ACHN (cell line): ENCODE measurements around the gene EXOC4.

Source experiments
- DNase-seq: peaks from one replicate; pipeline ENCODE4 v3.0.0-alpha.2; 2015
- in situ Hi-C: cut with HindIII; loops from 2 replicates; pipeline ENCODE4 v1.10.0; 2017; ENCODE audit warnings: low sequenced_read_pairs, low pct_ligation_motif_present, low pct_unique_long_range_greater_than_20kb

Gene EXOC4

GRCh38 chr7:134042307-134042706 is 789.4 kb downstream of the EXOC4 start:
- no peak for DNase-seq
- in situ Hi-C loops: no loop called here

GRCh38 chr7:134044682-134045081 is 791.8 kb downstream of the EXOC4 start:
- DNase-seq: no peak
- in situ Hi-C loops: no loop called here

DNA sequence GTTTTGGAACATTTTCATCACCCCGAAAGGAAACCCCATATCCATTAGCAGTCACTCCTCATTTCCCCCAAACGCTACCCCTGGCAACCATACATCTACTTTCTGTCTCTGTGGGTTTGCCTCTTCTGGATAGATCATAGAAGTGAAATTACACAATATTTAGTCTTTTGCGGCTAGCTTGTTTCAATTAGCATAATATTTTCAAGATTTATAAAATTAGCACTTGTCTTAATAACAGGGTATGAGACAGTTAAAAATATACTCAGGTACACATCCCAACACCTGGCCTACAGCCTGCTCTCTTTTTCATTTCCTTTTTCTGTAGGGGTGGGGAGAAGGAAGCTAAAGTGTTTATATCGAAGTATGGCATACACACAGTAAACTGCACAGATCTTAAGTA is 792.8 kb downstream of the EXOC4 start:
- in situ Hi-C loops: no loop called here
- DNase-seq: no peak

- no peak for DNase-seq
- in situ Hi-C loops: no loop called here
Measured at GRCh38 chr7:134046594-134047128, 793.8 kb downstream of the EXOC4 start.

GRCh38 chr7:134047675-134048074 is 794.8 kb downstream of the EXOC4 start:
- in situ Hi-C loops: no loop called here

GRCh38 chr7:134048166-134048565 is 795.3 kb downstream of the EXOC4 start:
- in situ Hi-C loops: no loop called here
- DNase-seq: no peak

More at GRCh38 chr7:134047675-134048074, 794.8 kb downstream of the EXOC4 start:
- no peak for DNase-seq

DNA sequence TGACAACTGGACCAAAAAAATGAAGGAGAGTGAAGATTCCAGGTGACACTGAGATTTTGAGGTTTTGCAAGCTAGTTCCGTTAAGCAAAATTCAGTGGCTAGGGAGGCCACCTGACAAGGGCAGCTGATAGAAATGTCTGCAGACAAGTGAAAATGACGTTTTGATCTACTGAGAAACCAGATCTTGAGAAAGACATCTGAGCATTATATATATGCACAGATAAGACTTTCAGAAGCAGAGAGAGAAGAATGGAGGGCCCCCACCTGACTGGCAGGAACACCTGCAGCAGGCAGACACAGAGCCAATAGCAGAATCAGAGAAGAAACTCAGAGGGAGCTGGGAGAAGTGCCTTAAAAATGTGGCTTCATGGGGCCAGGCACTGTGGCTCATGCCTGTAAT is 798.1 kb downstream of the EXOC4 start:
- no peak for DNase-seq
- in situ Hi-C loops: no loop called here

GRCh38 chr7:134056816-134057215 is 803.9 kb downstream of the EXOC4 start:
- in situ Hi-C loops: no loop called here
- no peak for DNase-seq

DNA sequence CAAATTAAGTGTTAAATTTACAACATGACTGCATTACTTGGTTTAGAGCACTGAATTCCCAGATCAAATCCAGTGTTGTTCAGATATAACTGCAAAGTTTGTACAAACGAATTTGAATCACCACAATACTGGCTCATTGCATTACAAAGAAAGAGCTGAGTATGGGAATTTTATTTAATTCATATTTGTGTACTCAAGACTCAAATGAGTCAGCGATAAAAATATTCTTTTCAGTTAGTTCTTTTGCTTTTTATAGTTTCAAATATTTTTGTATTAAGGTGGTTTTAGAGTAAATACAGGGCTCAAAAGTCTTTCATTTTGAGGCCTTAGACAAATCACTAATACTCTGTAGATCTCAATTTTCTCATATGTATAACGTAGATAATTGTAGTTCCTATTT is 805.6 kb downstream of the EXOC4 start:
- DNase-seq: no peak
- in situ Hi-C loops: no loop called here

DNA sequence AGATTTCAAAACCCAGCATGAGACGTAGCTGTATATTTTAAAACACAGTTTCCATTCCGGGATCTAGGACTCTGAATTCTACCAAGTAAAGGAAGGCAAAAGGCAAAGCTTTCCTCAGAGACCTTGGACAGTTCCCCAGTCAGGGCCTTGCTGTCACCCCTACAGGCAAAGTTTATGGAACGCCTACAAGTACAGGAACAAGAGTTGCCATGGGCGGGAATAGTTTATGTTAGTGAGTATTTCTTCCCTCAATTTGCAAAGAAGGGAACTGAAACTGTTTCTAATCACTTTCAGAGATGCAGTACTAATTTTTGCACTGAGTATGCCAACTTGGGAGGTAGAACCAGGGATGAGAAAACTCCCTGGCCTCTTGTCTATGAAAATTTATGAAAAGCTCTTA is 806.1 kb downstream of the EXOC4 start:
- DNase-seq: no peak
- in situ Hi-C loops: no loop called here

DNA sequence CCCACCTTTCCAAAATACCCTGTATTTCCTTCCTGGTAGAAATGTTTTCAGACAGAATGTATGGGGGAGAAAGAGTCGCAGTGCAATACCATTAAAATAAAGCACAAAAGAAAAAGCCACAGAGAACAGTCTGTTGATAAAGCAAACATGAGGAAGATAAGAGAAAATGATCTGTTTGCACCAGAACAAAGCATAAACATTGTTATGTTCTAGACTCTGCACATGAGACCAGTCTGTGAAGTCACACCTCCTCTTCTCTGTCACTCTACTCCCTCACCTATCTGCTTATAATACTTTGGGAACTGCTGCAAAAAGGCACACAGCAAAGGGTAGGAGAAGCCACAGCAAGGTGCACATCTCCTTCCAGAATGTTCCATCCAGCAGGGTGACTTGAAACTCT is 807.0 kb downstream of the EXOC4 start:
- in situ Hi-C loops: no loop called here
- DNase-seq: no peak

- in situ Hi-C loops: no loop called here
- no peak for DNase-seq
Measured at GRCh38 chr7:134060874-134061273, 808.0 kb downstream of the EXOC4 start.

DNA sequence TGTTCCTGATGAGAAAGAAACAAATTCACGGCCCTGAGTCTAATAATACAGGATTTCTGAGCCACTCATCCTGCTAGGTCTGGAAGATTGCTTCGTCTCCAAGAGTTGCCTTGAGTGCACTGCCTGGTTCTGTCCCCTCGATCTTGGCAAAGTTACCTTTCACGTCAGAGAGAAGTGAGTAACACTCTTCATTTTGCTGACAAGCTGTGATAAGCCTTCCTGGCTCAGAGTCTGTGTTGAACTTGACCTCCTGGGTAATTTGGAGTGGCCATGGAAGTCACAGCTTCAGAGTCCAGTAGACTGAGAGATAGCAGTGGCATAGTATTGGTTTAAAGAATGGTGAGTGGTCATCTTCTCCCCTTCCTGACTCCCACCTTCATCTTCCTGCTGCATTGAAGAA is 809.6 kb downstream of the EXOC4 start:
- no peak for DNase-seq
- in situ Hi-C loops: no loop called here

DNA sequence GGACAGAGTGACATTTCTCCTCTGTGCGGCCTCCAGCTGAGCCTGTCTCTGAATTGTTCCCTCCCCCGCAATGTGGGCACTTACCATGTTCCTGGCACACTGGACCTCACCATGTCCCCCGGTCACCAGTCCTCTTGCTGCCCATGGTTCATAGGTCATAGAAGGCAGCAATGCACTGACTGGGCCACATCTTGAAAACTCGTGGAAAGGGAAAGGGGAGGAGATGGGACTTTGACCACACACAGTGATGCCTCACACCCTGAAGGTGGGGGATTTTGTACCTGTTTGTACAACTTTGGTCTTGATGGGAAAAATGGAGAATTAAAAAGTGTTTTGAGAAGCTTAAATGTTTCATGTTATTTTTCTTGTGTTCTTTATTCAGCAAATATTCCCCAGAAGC is 812.5 kb downstream of the EXOC4 start:
- DNase-seq: no peak
- in situ Hi-C loops: no loop called here

DNA sequence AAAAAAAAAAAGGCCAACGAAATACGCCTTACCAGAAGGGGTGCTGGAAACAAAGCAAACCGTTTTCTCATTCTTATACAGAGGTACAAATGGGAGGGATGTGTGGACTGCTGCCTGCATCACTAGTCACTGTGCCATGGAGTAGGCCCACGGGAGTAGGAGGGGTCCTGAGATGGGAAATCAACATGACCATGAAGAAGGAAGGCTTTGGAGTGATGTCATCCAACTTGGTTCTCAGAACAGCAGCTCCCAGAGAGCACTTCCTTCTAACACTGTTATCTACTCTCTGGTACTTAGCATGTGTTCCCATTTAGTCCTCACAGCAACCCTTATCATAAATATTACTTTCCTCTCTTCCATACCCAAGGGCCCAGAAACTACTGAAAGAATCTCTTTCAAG is 814.3 kb downstream of the EXOC4 start:
- in situ Hi-C loops: no loop called here
- DNase-seq: no peak

DNA sequence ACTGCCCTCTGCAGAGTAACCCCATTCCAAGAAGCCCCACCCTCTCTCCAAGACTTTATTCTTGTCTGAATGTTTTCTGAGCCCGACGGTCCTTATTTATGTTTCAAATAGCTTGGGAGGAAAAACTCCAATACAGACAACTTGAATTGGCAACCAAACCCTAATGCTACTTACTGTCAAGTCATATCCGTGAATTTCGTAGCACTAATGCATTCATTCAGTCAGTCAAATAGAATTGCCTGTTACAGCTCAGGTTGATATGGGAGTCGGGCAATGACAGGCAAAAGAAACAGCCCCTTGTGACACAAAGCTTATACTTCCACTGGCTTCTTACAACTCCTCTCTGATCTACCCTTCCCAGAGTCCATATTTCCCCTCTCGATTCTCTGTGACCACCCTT is 815.8 kb downstream of the EXOC4 start:
- in situ Hi-C loops: no loop called here
- no peak for DNase-seq

- in situ Hi-C loops: no loop called here
Measured at GRCh38 chr7:134069187-134069586, 816.3 kb downstream of the EXOC4 start.

GRCh38 chr7:134070673-134071072 is 817.8 kb downstream of the EXOC4 start:
- in situ Hi-C loops: no loop called here
- DNase-seq: no peak

More at GRCh38 chr7:134069187-134069586, 816.3 kb downstream of the EXOC4 start:
- no peak for DNase-seq

DNA sequence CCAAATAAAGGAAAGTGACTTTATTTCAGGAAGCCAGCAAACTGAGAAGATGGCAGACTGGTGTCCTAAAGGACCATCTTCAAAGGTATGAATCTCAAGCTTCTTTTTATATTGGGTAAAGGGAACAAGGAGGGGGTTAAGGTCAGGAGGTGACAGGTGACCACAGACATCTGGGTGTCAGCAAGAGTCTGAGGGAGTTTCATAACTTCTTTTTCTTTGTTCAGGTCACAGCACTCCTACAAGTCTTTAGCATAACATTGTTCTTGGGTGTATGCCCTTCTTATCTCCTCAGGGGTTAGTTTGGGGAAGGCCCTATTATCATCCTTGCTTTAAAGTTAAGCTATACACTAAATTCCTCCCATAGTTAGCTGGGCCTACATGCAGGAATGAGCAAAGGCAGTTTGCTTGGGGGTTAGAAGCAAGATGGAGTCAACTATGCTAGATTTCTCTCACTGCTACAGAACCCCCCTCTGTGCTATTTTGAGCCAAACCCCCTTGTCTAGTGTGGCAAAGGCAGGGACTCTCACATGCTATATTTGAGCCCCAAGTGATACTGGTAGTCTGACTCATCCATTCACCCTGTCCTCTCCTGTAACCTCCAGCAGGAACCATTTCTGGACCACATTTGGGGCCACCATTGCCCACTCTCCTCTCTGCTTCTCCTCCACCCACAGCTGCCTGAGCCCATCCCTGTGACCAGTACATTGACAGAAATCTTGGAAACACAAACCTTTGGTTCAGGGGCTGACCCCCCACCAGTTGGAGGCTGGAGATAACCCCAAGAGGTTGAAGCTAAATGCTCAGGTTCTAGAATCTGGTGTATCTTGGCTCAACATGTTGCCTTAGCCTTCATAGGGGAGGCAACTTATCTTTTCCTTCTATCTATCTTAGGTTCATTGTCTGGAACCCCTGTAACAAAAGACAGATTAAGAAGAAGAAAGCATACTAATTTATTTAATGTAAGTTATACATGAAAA is 818.8 kb downstream of the EXOC4 start:
- in situ Hi-C loops: no loop called here
- no peak for DNase-seq

GRCh38 chr7:134073276-134073675 is 820.4 kb downstream of the EXOC4 start:
- in situ Hi-C loops: no loop called here
- no peak for DNase-seq
